Measurements from ENCODE around the gene THRB. TPM values are rescaled to one million over a fixed set of nuclear protein-coding genes. Genes with fewer than 3 reads are reported as not detected.

Gene THRB
- total RNA-seq, 1 experiment from 2014 or later, result 5.8 TPM

- TF ChIP-seq ATF2 (CRISPR knock-in tag; IDR thresholded peaks at IDR 0.05; ENCODE audit: borderline replicate concordance, low read depth) (no peak), TEAD1 (CRISPR knock-in tag; IDR thresholded peaks at IDR 0.05) (no peak)
These were observed 126.0 kb downstream of the THRB start (continued) for GRCh38 chr3:24368605-24369004.

- POLR2A ChIA-PET, result no interaction called here
- Mint-ChIP-seq H3K27ac (no peak overlapping the region), H3K36me3 (no peaks in the 10 kb centered on the region), H3K4me3 (no peak overlapping the region), H3K9me3 (no peaks in the 10 kb centered on the region), H3K4me1 (no peaks in the 10 kb centered on the region), H3K27me3 (ENCODE audit: low read depth) (no peaks in the 10 kb centered on the region)
- ATAC-seq (no peak), DNase-seq (ENCODE audit: low spot score) (no peak)
- TF ChIP-seq EMX1 (CRISPR knock-in tag; IDR thresholded peaks at IDR 0.05), result no peak
- TF ChIP-seq RELA (CRISPR knock-in tag; IDR thresholded peaks at IDR 0.05; ENCODE audit: borderline replicate concordance), result no peak
- no peak for TF ChIP-seq ZBTB21 (CRISPR knock-in tag; IDR thresholded peaks at IDR 0.05; ENCODE audit: borderline replicate concordance)
- TF ChIP-seq PREB (CRISPR knock-in tag; IDR thresholded peaks at IDR 0.05; ENCODE audit: borderline replicate concordance), result no peak
- no peak for TF ChIP-seq ZNF512 (CRISPR knock-in tag; IDR thresholded peaks at IDR 0.05; ENCODE audit: borderline replicate concordance)
- TF ChIP-seq ERG (CRISPR knock-in tag; IDR thresholded peaks at IDR 0.05), result no peak
- no peak for TF ChIP-seq ZNF138 (CRISPR knock-in tag; conservative IDR thresholded peaks at IDR 0.05)
- TF ChIP-seq ZNF263 (CRISPR knock-in tag; IDR thresholded peaks at IDR 0.05; ENCODE audit: low read depth), result no peak
- CTCF ChIA-PET, result no interaction called here
These were observed 126.9 kb downstream of the THRB start for GRCh38 chr3:24367664-24368264.

GRCh38 chr3:24367216-24367615 is 127.4 kb downstream of the THRB start:
- ChIA-PET CTCF (no interaction called here), POLR2A (no interaction called here)
- Mint-ChIP-seq H3K27ac (no peak overlapping the region), H3K27me3 (ENCODE audit: low read depth) (no peaks in the 10 kb centered on the region), H3K4me1 (no peaks in the 10 kb centered on the region), H3K4me3 (no peak overlapping the region), H3K9me3 (no peaks in the 10 kb centered on the region), H3K36me3 (no peaks in the 10 kb centered on the region)
- no peak for ATAC-seq
- no peak for DNase-seq (ENCODE audit: low spot score)
- TF ChIP-seq HMGXB4 (CRISPR knock-in tag; IDR thresholded peaks at IDR 0.05) (no peak), ZNF416 (CRISPR knock-in tag; IDR thresholded peaks at IDR 0.05) (no peak), GRHL2 (CRISPR knock-in tag; IDR thresholded peaks at IDR 0.05; ENCODE audit: insufficient replicate concordance, severe bottlenecking) (no peak), SMAD3 (CRISPR knock-in tag; IDR thresholded peaks at IDR 0.05; ENCODE audit: borderline replicate concordance) (no peak), ATF3 (CRISPR knock-in tag; conservative IDR thresholded peaks at IDR 0.05) (no peak), GTF2I (CRISPR knock-in tag; conservative IDR thresholded peaks at IDR 0.05) (no peak), ELF4 (CRISPR knock-in tag; IDR thresholded peaks at IDR 0.05; ENCODE audit: low read depth) (no peak), USF2 (CRISPR knock-in tag; IDR thresholded peaks at IDR 0.05) (no peak), FOXP1 (CRISPR knock-in tag; IDR thresholded peaks at IDR 0.05; ENCODE audit: borderline replicate concordance) (no peak), ZNF317 (CRISPR knock-in tag; IDR thresholded peaks at IDR 0.05; ENCODE audit: borderline replicate concordance, low read depth) (no peak), ZSCAN18 (CRISPR knock-in tag; IDR thresholded peaks at IDR 0.05) (no peak)
